ENCODE data around the gene EIF4E2.

DNA sequence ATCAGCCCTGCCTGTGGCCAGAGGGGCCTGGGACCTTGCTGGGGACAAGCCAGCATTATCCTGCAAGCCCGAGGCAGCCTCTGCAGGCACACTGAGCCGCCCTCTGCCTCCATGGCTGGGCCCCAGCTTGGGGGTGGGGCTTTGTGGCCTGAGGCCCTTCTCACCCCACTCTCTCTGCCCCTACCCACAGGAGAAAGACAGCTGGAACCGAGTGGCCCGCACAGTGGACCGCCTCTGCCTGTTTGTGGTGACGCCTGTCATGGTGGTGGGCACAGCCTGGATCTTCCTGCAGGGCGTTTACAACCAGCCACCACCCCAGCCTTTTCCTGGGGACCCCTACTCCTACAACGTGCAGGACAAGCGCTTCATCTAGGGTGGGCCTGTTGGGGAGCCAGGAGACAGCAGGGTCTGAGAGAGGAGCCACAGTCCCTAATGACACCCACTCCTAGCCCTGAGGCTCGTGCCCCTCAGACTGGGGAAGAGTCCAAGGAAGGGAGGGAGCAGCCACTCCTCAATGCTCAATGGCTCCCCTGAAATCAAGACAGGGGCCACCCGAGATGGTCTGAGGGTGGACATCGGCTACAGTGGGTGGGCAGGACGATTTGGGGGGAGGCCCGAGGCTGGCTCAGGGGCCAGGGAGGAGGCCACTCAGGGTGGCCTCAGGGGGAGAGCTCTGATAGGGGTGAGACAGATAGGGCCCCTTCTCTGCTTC is 15.4 kb upstream of the EIF4E2 start:
- TF ChIP-seq EP300 (IDR thresholded peaks at IDR 0.05) = no peak
- TF ChIP-seq POLR2AphosphoS5 (IDR thresholded peaks at IDR 0.05) = no peak
- no peak for TF ChIP-seq POLR2A (IDR thresholded peaks at IDR 0.05)
- no peak for TF ChIP-seq CTCF (IDR thresholded peaks at IDR 0.05)

All from upper lobe of left lung (tissue), 4 donors.